ENCODE results near the gene ACIN1. TPM values are rescaled to one million over a fixed set of nuclear protein-coding genes. Genes with fewer than 3 reads are reported as not detected.

ACIN1 gene
- total and polyA plus RNA-seq, 2 of the 13 experiments (the other 11 are each of a cell fraction or from before 2014, with no cell fraction given), result 165 to 183 TPM

- TF ChIP-seq HMG20B (CRISPR knock-in tag; conservative IDR thresholded peaks at IDR 0.05) (peak; percentile 61), ZBTB10 (CRISPR knock-in tag; IDR thresholded peaks at IDR 0.05; ENCODE audit: borderline replicate concordance) (0 out of 2 replicates have a peak, but pooled peaks have one; percentile 81), ARID2 (CRISPR knock-in tag; IDR thresholded peaks at IDR 0.05; ENCODE audit: borderline replicate concordance) (no peak), NFATC3 (CRISPR knock-in tag; IDR thresholded peaks at IDR 0.05) (no peak; the same call in 1 of the 2 replicates), TSC22D2 (CRISPR knock-in tag; IDR thresholded peaks at IDR 0.05; ENCODE audit: borderline replicate concordance) (peak; percentile 92; the same call in 1 of the 2 replicates), WIZ (CRISPR knock-in tag; IDR thresholded peaks at IDR 0.05) (peak; percentile 93; the same call in 1 of the 2 replicates), TBL1XR1 (IDR thresholded peaks at IDR 0.05; ENCODE audit: borderline replicate concordance, low read length, partially characterized antibody) (peak; percentile 10), HOXA5 (CRISPR knock-in tag; IDR thresholded peaks at IDR 0.05) (peak; percentile 12; the same call in 1 of the 2 replicates), ZNF687 (CRISPR knock-in tag; IDR thresholded peaks at IDR 0.05) (peak; percentile 85), ZSCAN21 (CRISPR knock-in tag; IDR thresholded peaks at IDR 0.05; ENCODE audit: borderline replicate concordance) (peak; percentile 53; the same call in 1 of the 2 replicates), GATAD1 (CRISPR knock-in tag; IDR thresholded peaks at IDR 0.05) (peak; percentile 83), ZBTB38 (CRISPR knock-in tag; IDR thresholded peaks at IDR 0.05) (peak; percentile 84), ZHX1 (CRISPR knock-in tag; IDR thresholded peaks at IDR 0.05; ENCODE audit: low read depth) (peak; percentile 26; the same call in 1 of the 2 replicates), DPF2 (CRISPR knock-in tag; IDR thresholded peaks at IDR 0.05; ENCODE audit: borderline replicate concordance, low read depth) (no peak), MIER2 (CRISPR knock-in tag; IDR thresholded peaks at IDR 0.05) (peak; percentile 32; the same call in 1 of the 2 replicates), ZNF713 (CRISPR knock-in tag; IDR thresholded peaks at IDR 0.05) (peak; percentile 87; the same call in 1 of the 2 replicates), ZFP36L2 (CRISPR knock-in tag; IDR thresholded peaks at IDR 0.05) (no peak)
Observed at GRCh38 chr14:23095196-23096108, 516 bp upstream of the ACIN1 start, which contains the start of gene C14orf119 (continued).

All from HepG2 (cell line).